K562 (cell line): ENCODE results near the gene FRG1. TPM values are rescaled to one million over a fixed set of nuclear protein-coding genes. Genes with fewer than 3 reads are reported as not detected.

Experiments used
- ATAC-seq: fragments of 200-7000 bp; cut with Tn5 transposase; 3 replicates; pipeline ENCODE4 v1.9.1; 2020; ENCODE audit warnings: moderate library complexity
- BruUV-seq: library from RNA; stranded (reverse); fragments of 400-500 nt; replicated peaks from 2 replicates; lab custom pipeline; 2021; lab: Mats Ljungman, UMichigan
- CTCF ChIA-PET: fragments of 300-600 bp; formaldehyde crosslinking; extraction: SDS; loops from one replicate; lab custom pipeline; 2021; ENCODE audit warnings: low intra/inter-chr PET ratio; lab: Yijun Ruan, JAX
- POLR2A ChIA-PET: fragments of 300-600, 350-650 bp; sonication (Branson Sonifier 250); formaldehyde crosslinking; extraction: SDS; loops from one replicate; lab custom pipeline; 2021; ENCODE audit warnings: antibody characterized with exemption, inconsistent platforms; lab: Yijun Ruan, JAX
- DNase-seq, 4 experiments: peaks; one replicate each; pipeline versions ENCODE4 v3.0.0 to v3.0.0-alpha.2; 2011 to 2018; ENCODE audit warnings: low spot score in 3 of 4, mixed read lengths in 3 of 4; ENCODE audit errors: extremely low read depth in 1 of 4
- FAIRE-seq: peaks from 2 replicates; lab custom pipeline; 2011; peaks lifted over from hg19 to GRCh38; lab: Jason Lieb, UNC
- H2AFZ ChIP-seq: 2 replicates; pipeline ENCODE4 v1.6.0; 2011; ENCODE audit warnings: low read depth, low read length, control low read depth, inconsistent platforms
- H3K27ac ChIP-seq: fragments of 200-600 bp; 3 replicates; pipeline ENCODE4 v1.8.0; 2011; ENCODE audit warnings: low read depth, mild to moderate bottlenecking, control low read depth, inconsistent platforms, low read length, moderate library complexity, mixed read lengths; ENCODE audit errors: extremely low read depth
- H3K27me3 ChIP-seq, 2 experiments: fragments of 300-600 bp in 1 of 2; 2 replicates in 1 of 2; 3 replicates in 1 of 2; pipeline versions ENCODE4 v1.6.0 to v1.8.0; 2011; ENCODE audit warnings: inconsistent platforms in 2 of 2, low read length in 2 of 2, mild to moderate bottlenecking in 1 of 2, mixed read lengths in 1 of 2, moderate library complexity in 1 of 2; ENCODE audit not compliant: control insufficient read depth in 2 of 2, insufficient read depth in 2 of 2
- H3K36me3 ChIP-seq: fragments of 300-600 bp; 3 replicates; pipeline ENCODE4 v1.8.0; 2011; ENCODE audit warnings: mild to moderate bottlenecking, low read length, inconsistent platforms; ENCODE audit not compliant: control insufficient read depth, insufficient read depth
- H3K4me1 ChIP-seq, 2 experiments: fragments of 200-600 bp in 1 of 2; replicated peaks in 1 of 2; 2 replicates in 1 of 2; 3 replicates in 1 of 2; pipeline versions ENCODE4 v1.5.1 to v1.8.0; 2011; ENCODE audit warnings: inconsistent platforms in 2 of 2, low read length in 2 of 2, mild to moderate bottlenecking in 1 of 2, mixed read lengths in 1 of 2, moderate library complexity in 1 of 2; ENCODE audit not compliant: control insufficient read depth in 2 of 2, insufficient read depth in 2 of 2
- H3K4me2 ChIP-seq: 2 replicates; pipeline ENCODE4 v1.6.1; 2011; ENCODE audit warnings: low read length, control low read depth, inconsistent platforms, mixed read lengths; ENCODE audit not compliant: insufficient read depth
- H3K4me3 ChIP-seq: fragments of 200-600 bp; sonication (generic), shearing (Covaris generic); 2 replicates; pipeline ENCODE4 v1.5.1; 2016; ENCODE audit warnings: control low read depth, inconsistent platforms
- H3K79me2 ChIP-seq: fragments of 200-600 bp; 3 replicates; pipeline ENCODE4 v1.8.0; 2011; ENCODE audit warnings: low read length, inconsistent platforms; ENCODE audit not compliant: control insufficient read depth, insufficient read depth
- H3K9ac ChIP-seq, 2 experiments: 2 replicates each; pipeline versions ENCODE4 v1.6.0 to v1.6.1; 2011; ENCODE audit warnings: low read depth in 2 of 2, low read length in 2 of 2, control low read depth in 1 of 2, inconsistent platforms in 1 of 2, mild to moderate bottlenecking in 1 of 2, mixed read lengths in 1 of 2; ENCODE audit not compliant: insufficient read depth in 1 of 2
- H3K9me1 ChIP-seq: one replicate; pipeline ENCODE4 v1.6.0; 2011; ENCODE audit warnings: inconsistent platforms, mild to moderate bottlenecking, low read length, moderate library complexity; ENCODE audit not compliant: control insufficient read depth, insufficient read depth
- H3K9me3 ChIP-seq: replicated peaks from 2 replicates; pipeline ENCODE4 v1.5.1; 2011; ENCODE audit warnings: low read depth, low read length, inconsistent platforms; ENCODE audit not compliant: control insufficient read depth, insufficient read depth
- H4K20me1 ChIP-seq: replicated peaks from 2 replicates; pipeline ENCODE4 v1.6.1; 2011; ENCODE audit warnings: low read length, inconsistent platforms, mixed read lengths; ENCODE audit not compliant: control insufficient read depth, insufficient read depth
- FOXP4 ChIP-seq: sonication (generic); formaldehyde crosslinking; IDR thresholded peaks from 2 replicates; pipeline ENCODE4 v1.8.0; 2022; ENCODE audit warnings: mild to moderate bottlenecking, missing genetic modification reagents, borderline replicate concordance
- KLF6 ChIP-seq: fragments of 250-450 bp; sonication (Bioruptor Pico); IDR thresholded peaks from 2 replicates; pipeline ENCODE4 v1.4.0; 2020; ENCODE audit warnings: mild to moderate bottlenecking, moderate library complexity, borderline replicate concordance
- TOE1 ChIP-seq, 2 experiments: fragments of 450-650 bp in 1 of 2; sonication (generic) in 1 of 2; formaldehyde crosslinking in 1 of 2; IDR thresholded peaks; 2 replicates each; pipeline versions ENCODE4 v1.7.1 to v1.8.0; 2016 to 2022; ENCODE audit warnings: borderline replicate concordance in 2 of 2, mild to moderate bottlenecking in 2 of 2, antibody characterized with exemption in 1 of 2, inconsistent platforms in 1 of 2, low read depth in 1 of 2, missing genetic modification reagents in 1 of 2, moderate library complexity in 1 of 2
- USF1 ChIP-seq: sonication (generic); formaldehyde crosslinking; IDR thresholded peaks from 2 replicates; pipeline ENCODE4 v1.9.0; 2022; ENCODE audit warnings: mild to moderate bottlenecking, missing genetic modification reagents
- ZBED1 ChIP-seq: IDR thresholded peaks from 2 replicates; pipeline ENCODE4 v1.6.1; 2014
- WGBS: fragments of 100-300 bp; shearing (Covaris generic); methylation state at CpG from one replicate; pipeline ENCODE4 v1.1.6; 2016; ENCODE audit warnings: low coverage, mixed read lengths; ENCODE audit not compliant: insufficient coverage; ENCODE audit errors: missing lambda C conversion rate; 5-methylcytosine and 5-hydroxymethylcytosine counted together
- in situ Hi-C: fragments of 300-500 bp; cut with MboI; formaldehyde crosslinking; loops from 4 replicates; pipeline ENCODE4 v1.15.0; 2018; ENCODE audit warnings: inconsistent platforms, mixed read lengths
- intact Hi-C: fragments of 100-400 bp; cut with micrococcal nuclease; formaldehyde crosslinking; loops from 2 replicates; pipeline ENCODE4 v1.14.2; 2022
- polyA plus RNA-seq, 8 experiments: library from polyadenylated mRNA; depleted of rRNA in 4 of 8; stranded (reverse) in 5 of 8; unstranded in 3 of 8; fragments of >200 nt; fragmentation: Nextera tagmentation in 2 of 8; fragmentation: Illumina TruSeq in 1 of 8; extraction: Ambion mirVana in 2 of 8; extraction: Trizol in 1 of 8; gene quantifications; 2 replicates each; pipeline versions ENCODE4 v1.2.1 to v1.2.3, GENCODE V29; 2011 to 2014; ENCODE audit warnings: inconsistent platforms in 1 of 8, missing spikeins in 1 of 8
- total RNA-seq, 7 experiments: library from RNA; depleted of rRNA in 6 of 7; stranded (reverse); fragments of >200 nt in 6 of 7; fragmentation: Illumina TruSeq in 2 of 7; extraction: Trizol in 2 of 7; gene quantifications; 2 replicates each; pipeline versions ENCODE4 v1.2.1 to v1.2.3, GENCODE V29; 2011 to 2021; ENCODE audit warnings: low replicate concordance in 1 of 7

Gene FRG1
- total and polyA plus RNA-seq, 9 of the 15 experiments (the other 6 are each of a cell fraction or from before 2014, with no cell fraction given): 36.4 to 203 (median 112) TPM

- Histone ChIP-seq H3K4me2 (no peak overlapping the region), H3K27ac (no peak overlapping the region), H3K4me1 (no peaks in the 10 kb centered on the region; a peak in 1 of 5 replicates), H3K27me3 (peaks cover 0 to 14% of the 10 kb centered on the region in 2 experiments; a peak in 4 of 5 replicates), H4K20me1 (no peaks in the 10 kb centered on the region), H2AFZ (no peak overlapping the region), H3K9ac (no peak overlapping the region), H3K9me1 (no peaks in the 10 kb centered on the region), H3K4me3 (no peak overlapping the region), H3K79me2 (no peaks in the 10 kb centered on the region), H3K36me3 (no peaks in the 10 kb centered on the region), H3K9me3 (no peaks in the 10 kb centered on the region)
- ATAC-seq (no peak), FAIRE-seq (no peak), DNase-seq (no peak)
- intact Hi-C loops: no loop called here
- WGBS: 2% methylated on average over 10 of the region's 10 CpGs
- TF ChIP-seq ZBED1: no peak
- TF ChIP-seq USF1 (CRISPR knock-in tag): no peak
- no peak for TF ChIP-seq FOXP4 (CRISPR knock-in tag)
- TF ChIP-seq TOE1 (IDR thresholded peaks at IDR 0.05; ENCODE audit: borderline replicate concordance): no peak
- TF ChIP-seq TOE1 (CRISPR knock-in tag; IDR thresholded peaks at IDR 0.05; ENCODE audit: borderline replicate concordance, low read depth): no peak
- no peak for TF ChIP-seq KLF6 (CRISPR knock-in tag)
- in situ Hi-C loops: no loop called here
- POLR2A ChIA-PET: no interaction called here
- CTCF ChIA-PET: no interaction called here
- BruUV-seq: no TSS peak
These were observed 38.8 kb downstream of the FRG1 start for GRCh38 chr4:189979196-189980047.
